NT2/D1 (cell line): Measurements from ENCODE around the gene TTLL13.

Experiments
- SUZ12 ChIP-seq: IDR thresholded peaks from 2 replicates; pipeline ENCODE4 v1.6.1; 2011; ENCODE audit not compliant: insufficient read length, insufficient read depth; ENCODE audit errors: extremely low read depth
- YY1 ChIP-seq: IDR thresholded peaks from 2 replicates; pipeline ENCODE4 v1.6.1; 2011; ENCODE audit not compliant: insufficient read length, insufficient read depth

DNA sequence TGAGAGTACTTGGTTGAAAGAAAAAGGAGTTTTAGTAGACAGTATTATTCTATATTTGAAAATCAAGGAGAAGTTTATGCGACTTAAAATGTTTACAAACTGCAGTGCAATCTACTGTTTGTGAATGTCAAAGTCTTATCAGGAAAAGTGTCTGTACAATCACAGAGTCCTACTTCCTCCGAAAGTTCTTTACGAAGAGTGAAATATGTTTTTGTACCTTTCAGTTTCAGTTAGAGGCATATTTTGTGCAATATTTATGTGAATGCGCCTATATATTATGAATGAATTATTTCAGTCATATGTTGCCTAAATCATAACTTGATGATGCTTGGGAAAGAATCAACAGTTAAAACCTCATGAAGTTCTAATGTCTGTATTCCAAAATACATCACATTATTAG lies 47.7 kb downstream of the TTLL13 start:
- TF ChIP-seq SUZ12 (no peak), YY1 (no peak)
